Measurements from ENCODE around the gene LCORL.
A peak's percentile ranks its signal among the peaks of the same experiment; 100 is the strongest.
"Not testable (repeated sequence)": the region's sequence is repeated elsewhere in the genome, so short reads cannot be mapped to it uniquely, and the experiment has no call there.

The LCORL gene

GRCh38 chr4:18014269-18014668, 7.3 kb downstream of the LCORL start:
- DNase-seq = no peak

- DNase-seq = no peak
Measured at GRCh38 chr4:18012807-18013462, 8.6 kb downstream of the LCORL start.

GRCh38 chr4:18012134-18012806, 9.3 kb downstream of the LCORL start:
- DNase-seq = peak; percentile 54

GRCh38 chr4:18007625-18008024, 13.9 kb downstream of the LCORL start:
- DNase-seq = no peak

GRCh38 chr4:18006432-18006831, 15.1 kb downstream of the LCORL start:
- not testable (repeated sequence) for DNase-seq

GRCh38 chr4:17997129-17997528, 24.4 kb downstream of the LCORL start:
- no peak for DNase-seq

- DNase-seq = no peak
Measured at GRCh38 chr4:17995165-17995564, 26.4 kb downstream of the LCORL start.

GRCh38 chr4:17985832-17986231, 35.7 kb downstream of the LCORL start:
- DNase-seq = no peak

GRCh38 chr4:17981063-17981462, 40.5 kb downstream of the LCORL start:
- DNase-seq = peak; percentile 15

- no peak for DNase-seq
Measured at GRCh38 chr4:17968721-17969120, 52.8 kb downstream of the LCORL start.

GRCh38 chr4:17967078-17967477, 54.5 kb downstream of the LCORL start:
- no peak for DNase-seq

- no peak for DNase-seq
Measured at GRCh38 chr4:17966312-17966711, 55.2 kb downstream of the LCORL start.

- no peak for DNase-seq
Measured at GRCh38 chr4:17964576-17964975, 57.0 kb downstream of the LCORL start.

- no peak for DNase-seq
Measured at GRCh38 chr4:17962171-17962570, 59.4 kb downstream of the LCORL start.

GRCh38 chr4:17961249-17961648, 60.3 kb downstream of the LCORL start:
- DNase-seq = no peak

GRCh38 chr4:17958181-17958580, 63.4 kb downstream of the LCORL start:
- no peak for DNase-seq

GRCh38 chr4:17957688-17958087, 63.9 kb downstream of the LCORL start:
- DNase-seq = no peak

- DNase-seq = no peak
Measured at GRCh38 chr4:17956245-17956644, 65.3 kb downstream of the LCORL start.

GRCh38 chr4:17945303-17945702, 76.3 kb downstream of the LCORL start:
- DNase-seq = no peak

GRCh38 chr4:17941731-17942130, 79.8 kb downstream of the LCORL start:
- no peak for DNase-seq

- DNase-seq = peak; percentile 41
Measured at GRCh38 chr4:17939054-17939453, 82.5 kb downstream of the LCORL start.

GRCh38 chr4:17934286-17934685, 87.3 kb downstream of the LCORL start:
- peak; percentile 27 for DNase-seq

- no peak for DNase-seq
Measured at GRCh38 chr4:17933126-17933525, 88.4 kb downstream of the LCORL start.

- DNase-seq = no peak
Measured at GRCh38 chr4:17932041-17932440, 89.5 kb downstream of the LCORL start.

- DNase-seq = no peak
Measured at GRCh38 chr4:17930256-17930655, 91.3 kb downstream of the LCORL start.

Data from hematopoietic multipotent progenitor cell treated with erythropoietin and hydrocortisone succinate and interleukin-3 and kit ligand, for 6 days (in vitro differentiated cells).